Glutamatergic neuron (in vitro differentiated cells): ENCODE data around the gene EXOC6B. TPM values are rescaled to one million over a fixed set of nuclear protein-coding genes. Genes with fewer than 3 reads are reported as not detected.

Experiments used
- DNase-seq: peaks from one replicate; pipeline ENCODE4 v3.0.0; 2022
- H3K27ac Mint-ChIP-seq: one replicate; pipeline ENCODE4 v1.8.0; 2020; ENCODE audit warnings: mild to moderate bottlenecking, mixed read lengths, inconsistent platforms; ENCODE audit not compliant: unreplicated experiment
- H3K27me3 Mint-ChIP-seq: one replicate; pipeline ENCODE4 v1.8.0; 2020; ENCODE audit warnings: mild to moderate bottlenecking, moderate library complexity, mixed read lengths, inconsistent platforms; ENCODE audit not compliant: unreplicated experiment
- H3K36me3 Mint-ChIP-seq: one replicate; pipeline ENCODE4 v1.8.0; 2020; ENCODE audit warnings: mild to moderate bottlenecking, mixed read lengths, inconsistent platforms; ENCODE audit not compliant: unreplicated experiment
- H3K4me1 Mint-ChIP-seq: one replicate; pipeline ENCODE4 v1.8.0; 2020; ENCODE audit warnings: mild to moderate bottlenecking, low read depth, mixed read lengths, inconsistent platforms; ENCODE audit not compliant: unreplicated experiment
- H3K4me3 Mint-ChIP-seq: one replicate; pipeline ENCODE4 v1.8.0; 2020; ENCODE audit warnings: mild to moderate bottlenecking, mixed read lengths, inconsistent platforms; ENCODE audit not compliant: unreplicated experiment
- H3K9me3 Mint-ChIP-seq: one replicate; pipeline ENCODE4 v1.8.0; 2020; ENCODE audit warnings: mild to moderate bottlenecking, moderate library complexity, mixed read lengths, inconsistent platforms; ENCODE audit not compliant: unreplicated experiment
- CTCF ChIP-seq: fragments of 200-600 bp; sonication (generic); IDR thresholded peaks from one replicate; pipeline ENCODE4 v1.5.0; 2021; ENCODE audit not compliant: partially characterized antibody, unreplicated experiment
- total RNA-seq: library from RNA; stranded (reverse); fragmentation: NEBNext Ultra II Directional; extraction: Animal tissue kit (Norgen Biotek cat#: 25700); gene quantifications from one replicate; pipeline ENCODE4 v1.2.1, GENCODE V29; 2021; ENCODE audit not compliant: unreplicated experiment

The EXOC6B gene
- total RNA-seq, 1 donor from 2014 or later, result 34.5 TPM

DNA sequence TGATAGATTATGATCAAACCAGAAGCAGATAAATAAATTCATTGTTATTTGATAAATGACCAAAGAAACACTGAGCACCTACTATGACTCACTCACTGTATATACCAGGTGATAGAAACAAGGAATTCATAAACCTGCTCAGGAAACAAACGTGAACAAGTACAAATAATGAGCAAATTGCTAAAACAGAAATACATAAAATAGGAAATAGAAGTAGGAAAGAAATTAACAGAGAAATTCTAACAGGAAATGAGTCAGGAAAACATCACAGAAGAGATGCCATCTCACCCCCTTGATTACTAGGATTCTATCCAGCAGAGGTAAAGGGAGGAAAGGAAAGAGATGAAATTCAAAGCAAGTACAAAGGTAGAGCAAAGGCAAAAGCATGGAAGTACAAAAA lies 31.3 kb downstream of the EXOC6B start:
- DNase-seq, result no peak
- H3K27ac Mint-ChIP-seq, result no peak overlapping the region
- TF ChIP-seq CTCF, result no peak
- H3K27me3 Mint-ChIP-seq, result no peaks in the 10 kb centered on the region
- H3K4me3 Mint-ChIP-seq, result no peak overlapping the region
- peaks cover 2% of the 10 kb centered on the region for H3K4me1 Mint-ChIP-seq
- H3K36me3 Mint-ChIP-seq, result no peaks in the 10 kb centered on the region
- H3K9me3 Mint-ChIP-seq, result no peaks in the 10 kb centered on the region

GRCh38 chr2:72793798-72794440 lies 31.9 kb downstream of the EXOC6B start:
- H3K4me3 Mint-ChIP-seq, result no peak overlapping the region
- no peaks in the 10 kb centered on the region for H3K27me3 Mint-ChIP-seq
- H3K36me3 Mint-ChIP-seq, result no peaks in the 10 kb centered on the region
- TF ChIP-seq CTCF, result no peak
- no peaks in the 10 kb centered on the region for H3K9me3 Mint-ChIP-seq
- H3K4me1 Mint-ChIP-seq, result peaks cover 2% of the 10 kb centered on the region
- no peak for DNase-seq
- no peak overlapping the region for H3K27ac Mint-ChIP-seq

DNA sequence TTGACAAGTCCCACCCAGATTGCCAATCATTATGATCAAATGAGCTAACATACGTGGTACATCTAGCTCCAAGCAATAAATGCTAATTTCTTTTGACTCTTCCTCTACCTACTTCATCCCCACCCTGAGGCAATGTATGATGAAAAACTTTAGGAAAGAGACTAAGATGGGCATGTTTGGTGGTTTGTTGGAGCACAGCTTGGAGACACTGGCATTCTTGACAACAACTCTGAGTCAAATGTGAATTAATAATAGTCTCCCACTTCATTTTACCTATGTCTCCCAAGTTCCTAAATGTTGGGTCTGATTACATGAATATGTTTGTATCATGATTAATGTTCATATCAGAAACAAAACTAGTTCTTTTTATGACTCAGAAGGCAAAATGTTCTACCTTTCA lies 36.6 kb downstream of the EXOC6B start:
- no peaks in the 10 kb centered on the region for H3K9me3 Mint-ChIP-seq
- H3K27me3 Mint-ChIP-seq, result no peaks in the 10 kb centered on the region
- DNase-seq, result no peak
- H3K4me1 Mint-ChIP-seq, result peaks cover 2% of the 10 kb centered on the region
- H3K27ac Mint-ChIP-seq, result no peak overlapping the region
- no peak for TF ChIP-seq CTCF
- H3K4me3 Mint-ChIP-seq, result no peak overlapping the region
- H3K36me3 Mint-ChIP-seq, result peaks cover 7% of the 10 kb centered on the region

GRCh38 chr2:72788756-72789155 lies 37.1 kb downstream of the EXOC6B start:
- Mint-ChIP-seq H3K9me3 (no peaks in the 10 kb centered on the region), H3K4me1 (no peaks in the 10 kb centered on the region), H3K4me3 (no peak overlapping the region), H3K27ac (no peak overlapping the region), H3K36me3 (peaks cover 8% of the 10 kb centered on the region), H3K27me3 (no peaks in the 10 kb centered on the region)
- TF ChIP-seq CTCF, result no peak
- no peak for DNase-seq

GRCh38 chr2:72785517-72785916 lies 40.3 kb downstream of the EXOC6B start:
- Mint-ChIP-seq H3K4me1 (no peaks in the 10 kb centered on the region), H3K4me3 (no peak overlapping the region), H3K36me3 (peaks cover 8% of the 10 kb centered on the region), H3K27me3 (no peaks in the 10 kb centered on the region), H3K9me3 (no peaks in the 10 kb centered on the region), H3K27ac (no peak overlapping the region)
- TF ChIP-seq CTCF, result no peak
- DNase-seq, result no peak
